Calu3 (cell line): ENCODE measurements around the gene ARHGAP32. TPM values are rescaled to one million over a fixed set of nuclear protein-coding genes. Genes with fewer than 3 reads are reported as not detected.

ENCODE experiments used
- BruUV-seq: library from RNA; stranded (reverse); fragments of 400-500 nt; replicated peaks from 2 replicates; lab custom pipeline; 2021; lab: Mats Ljungman, UMichigan
- CTCF ChIA-PET: fragments of 300-600 bp; sonication (Branson Sonifier 250); formaldehyde crosslinking; loops from one replicate; lab custom pipeline; 2022; ENCODE audit warnings: antibody characterized with exemption; lab: Charles Lee
- DNase-seq: peaks from one replicate; pipeline ENCODE4 v3.0.0; 2022
- H3K27ac Mint-ChIP-seq: one replicate; pipeline ENCODE4 v1.8.0; 2022; ENCODE audit warnings: mixed read lengths; ENCODE audit not compliant: unreplicated experiment
- H3K27me3 Mint-ChIP-seq: one replicate; pipeline ENCODE4 v1.8.0; 2022; ENCODE audit warnings: mixed read lengths; ENCODE audit not compliant: unreplicated experiment
- H3K36me3 Mint-ChIP-seq: one replicate; pipeline ENCODE4 v1.8.0; 2022; ENCODE audit warnings: mild to moderate bottlenecking, moderate library complexity, mixed read lengths; ENCODE audit not compliant: insufficient read depth, unreplicated experiment
- H3K4me1 Mint-ChIP-seq: one replicate; pipeline ENCODE4 v1.8.0; 2022; ENCODE audit warnings: mild to moderate bottlenecking, low read depth, mixed read lengths; ENCODE audit not compliant: unreplicated experiment
- H3K4me3 Mint-ChIP-seq: one replicate; pipeline ENCODE4 v1.8.0; 2022; ENCODE audit warnings: mild to moderate bottlenecking, low read depth, moderate library complexity, mixed read lengths; ENCODE audit not compliant: unreplicated experiment
- H3K9me3 Mint-ChIP-seq: one replicate; pipeline ENCODE4 v1.8.0; 2022; ENCODE audit warnings: low read depth, mixed read lengths; ENCODE audit not compliant: unreplicated experiment
- intact Hi-C: fragments of 100-400 bp; cut with micrococcal nuclease; formaldehyde crosslinking; loops from one replicate; pipeline ENCODE4 v1.10.0; 2022; ENCODE audit not compliant: unreplicated experiment
- total RNA-seq: library from RNA; stranded (reverse); gene quantifications from 2 replicates; pipeline ENCODE4 v1.2.3, GENCODE V29; 2022
- TF ChIP-seq, protein P1 (sequence below): fragments of 200-600 bp; IDR thresholded peaks from one replicate; pipeline ENCODE4 v1.8.0; 2022; ENCODE audit warnings: antibody characterized with exemption; ENCODE audit not compliant: unreplicated experiment

ARHGAP32 gene
- total RNA-seq, 1 experiment from 2014 or later = 40.1 TPM

DNA sequence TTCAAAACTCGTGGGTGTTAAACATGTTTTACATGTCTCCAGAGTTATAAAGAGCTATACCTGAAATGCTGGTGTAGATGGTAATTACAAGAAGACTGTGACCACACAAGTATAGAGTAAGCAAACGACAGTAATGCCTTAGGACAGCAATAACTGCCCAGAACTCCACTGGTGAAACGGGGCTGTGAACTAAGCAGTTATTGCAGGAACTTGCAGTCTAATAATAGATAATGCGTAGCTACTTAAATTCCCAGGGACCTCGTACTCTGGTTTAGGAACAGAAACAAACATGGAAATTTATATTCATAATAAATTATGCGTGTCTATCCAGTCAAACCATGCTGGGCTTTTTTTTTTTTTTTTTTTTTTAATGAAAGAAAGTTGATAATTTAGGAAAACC lies 224.5 kb downstream of the ARHGAP32 start:
- Mint-ChIP-seq H3K27me3 (no peaks in the 10 kb centered on the region), H3K4me1 (no peaks in the 10 kb centered on the region), H3K9me3 (no peaks in the 10 kb centered on the region), H3K36me3 (peaks cover 26% of the 10 kb centered on the region), H3K4me3 (no peak overlapping the region), H3K27ac (no peak overlapping the region)
- TF ChIP-seq, protein P1, sequence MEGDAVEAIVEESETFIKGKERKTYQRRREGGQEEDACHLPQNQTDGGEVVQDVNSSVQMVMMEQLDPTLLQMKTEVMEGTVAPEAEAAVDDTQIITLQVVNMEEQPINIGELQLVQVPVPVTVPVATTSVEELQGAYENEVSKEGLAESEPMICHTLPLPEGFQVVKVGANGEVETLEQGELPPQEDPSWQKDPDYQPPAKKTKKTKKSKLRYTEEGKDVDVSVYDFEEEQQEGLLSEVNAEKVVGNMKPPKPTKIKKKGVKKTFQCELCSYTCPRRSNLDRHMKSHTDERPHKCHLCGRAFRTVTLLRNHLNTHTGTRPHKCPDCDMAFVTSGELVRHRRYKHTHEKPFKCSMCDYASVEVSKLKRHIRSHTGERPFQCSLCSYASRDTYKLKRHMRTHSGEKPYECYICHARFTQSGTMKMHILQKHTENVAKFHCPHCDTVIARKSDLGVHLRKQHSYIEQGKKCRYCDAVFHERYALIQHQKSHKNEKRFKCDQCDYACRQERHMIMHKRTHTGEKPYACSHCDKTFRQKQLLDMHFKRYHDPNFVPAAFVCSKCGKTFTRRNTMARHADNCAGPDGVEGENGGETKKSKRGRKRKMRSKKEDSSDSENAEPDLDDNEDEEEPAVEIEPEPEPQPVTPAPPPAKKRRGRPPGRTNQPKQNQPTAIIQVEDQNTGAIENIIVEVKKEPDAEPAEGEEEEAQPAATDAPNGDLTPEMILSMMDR = no peak
- BruUV-seq = no TSS peak
- CTCF ChIA-PET = no interaction called here
- intact Hi-C loops = no loop called here
- no peak for DNase-seq

DNA sequence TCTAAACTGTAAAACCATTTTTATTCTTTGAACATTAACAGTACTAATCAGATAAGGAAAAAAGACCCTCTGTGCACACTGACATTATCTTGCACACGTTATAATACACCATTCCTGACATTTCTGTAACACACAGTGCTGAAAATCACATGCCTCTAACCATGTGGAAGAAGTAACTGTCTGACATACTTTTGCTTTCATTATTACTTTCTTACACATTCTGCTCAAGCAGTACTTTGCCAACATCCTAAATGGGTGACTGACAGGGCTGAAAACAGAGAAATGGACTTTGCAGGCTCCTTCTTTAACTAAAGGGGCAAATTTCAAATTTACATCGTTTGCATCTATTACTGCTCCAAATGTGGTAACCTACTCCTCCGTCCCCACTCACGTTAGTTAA lies 226.6 kb downstream of the ARHGAP32 start:
- no TSS peak for BruUV-seq
- Mint-ChIP-seq H3K9me3 (no peaks in the 10 kb centered on the region), H3K27ac (no peak overlapping the region), H3K36me3 (peaks cover 22% of the 10 kb centered on the region), H3K27me3 (no peaks in the 10 kb centered on the region), H3K4me1 (no peaks in the 10 kb centered on the region), H3K4me3 (no peak overlapping the region)
- CTCF ChIA-PET = no interaction called here
- TF ChIP-seq, protein P1 = no peak
- DNase-seq = no peak
- intact Hi-C loops = no loop called here

DNA sequence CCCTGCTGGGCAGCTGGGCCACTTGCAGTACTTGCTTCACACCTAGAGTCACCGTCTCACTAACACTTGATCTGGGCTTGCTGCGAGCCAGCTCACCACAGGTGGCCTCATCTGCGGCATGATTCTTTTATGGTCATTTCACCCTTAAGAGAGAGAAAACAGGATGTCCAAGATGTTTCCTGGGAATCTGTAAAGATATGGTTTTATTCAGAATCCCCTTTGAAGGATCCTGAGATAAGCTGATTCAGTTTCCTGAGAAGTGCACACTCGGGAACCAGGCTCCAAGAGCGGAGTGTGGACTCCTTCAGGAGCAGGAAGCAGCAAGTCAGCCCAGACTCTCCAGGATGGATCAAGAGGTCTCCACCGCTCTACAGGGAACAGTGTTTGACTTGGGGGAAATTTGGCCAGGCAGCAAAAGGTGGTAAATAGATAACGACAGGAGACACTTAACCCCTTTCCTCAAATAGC lies 227.6 kb downstream of the ARHGAP32 start:
- Mint-ChIP-seq H3K4me1 (no peaks in the 10 kb centered on the region), H3K27me3 (no peaks in the 10 kb centered on the region), H3K4me3 (no peak overlapping the region), H3K27ac (no peak overlapping the region), H3K9me3 (no peaks in the 10 kb centered on the region), H3K36me3 (peaks cover 14% of the 10 kb centered on the region)
- TF ChIP-seq, protein P1 = no peak
- CTCF ChIA-PET = interaction anchor here (0.6 kb wide), 1 partner anchor 78 kb away, joined by 3 read pairs; no protein-coding TSS in a partner anchor
- no peak for DNase-seq
- intact Hi-C loops = no loop called here
- BruUV-seq = no TSS peak

DNA sequence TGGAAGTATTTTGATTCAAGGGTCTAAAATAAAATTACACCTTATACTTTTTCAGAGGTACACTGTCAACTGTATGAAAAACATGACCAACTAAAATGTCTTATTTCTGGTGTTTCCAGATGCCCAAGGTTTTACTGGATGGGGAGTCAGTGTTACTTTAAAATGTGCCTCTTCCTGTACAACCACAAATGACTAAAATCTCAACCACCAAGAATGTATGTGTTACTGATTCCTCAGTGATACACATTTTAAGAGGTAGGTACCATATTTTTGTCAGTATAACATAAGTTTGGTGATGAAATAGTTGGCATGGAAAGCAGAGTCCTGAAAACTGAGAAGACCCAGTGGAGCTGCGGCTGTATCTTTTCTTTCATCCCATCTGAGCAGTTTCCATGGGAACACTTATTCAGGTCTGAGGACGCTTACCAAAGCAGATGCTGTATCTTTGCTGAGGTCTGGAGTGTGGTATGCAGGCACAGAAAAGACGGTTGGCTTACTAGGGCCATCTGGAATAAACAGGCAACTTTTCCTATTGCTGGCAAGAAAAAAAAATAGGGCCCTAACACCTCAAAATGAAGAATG lies 228.3 kb downstream of the ARHGAP32 start:
- Mint-ChIP-seq H3K27me3 (no peaks in the 10 kb centered on the region), H3K4me3 (no peak overlapping the region), H3K36me3 (peaks cover 14% of the 10 kb centered on the region), H3K27ac (no peak overlapping the region), H3K4me1 (no peaks in the 10 kb centered on the region), H3K9me3 (no peaks in the 10 kb centered on the region)
- intact Hi-C loops = no loop called here
- no peak for DNase-seq
- TF ChIP-seq, protein P1 = no peak
- BruUV-seq = no TSS peak
- CTCF ChIA-PET = interaction anchor here (0.6 kb wide), 1 partner anchor 78 kb away, joined by 3 read pairs; no protein-coding TSS in a partner anchor
